ENCODE results near the gene ARHGEF12. TPM values are rescaled to one million over a fixed set of nuclear protein-coding genes. Genes with fewer than 3 reads are reported as not detected.

Gene ARHGEF12
- polyA plus RNA-seq, 1 experiment = 16.9 TPM

- ChIA-PET POLR2A (no interaction called here), CTCF (interaction anchor here (3.8 kb wide), 1 partner anchor 18 kb away, joined by 13 read pairs; the partner anchor contains the start of gene GRIK4)
- TF ChIP-seq CTCF (IDR thresholded peaks at IDR 0.05; ENCODE audit: insufficient read depth, low read depth, low read length) = no peak
- no peak for DNase-seq (ENCODE audit: low read depth)
- peaks cover 9% of the 10 kb centered on the region for H3K27me3 ChIP-seq (ENCODE audit: control insufficient read depth, insufficient read depth, low read length)
- H3K36me3 ChIP-seq (ENCODE audit: control insufficient read depth, insufficient read depth, low read length) = no peaks in the 10 kb centered on the region
- H3K4me3 ChIP-seq (ENCODE audit: low read depth, low read length) = no peak overlapping the region
These were observed 192.5 kb downstream of the ARHGEF12 start for GRCh38 chr11:120528749-120529148.

GRCh38 chr11:120529214-120529613 lies 193.0 kb downstream of the ARHGEF12 start:
- H3K36me3 ChIP-seq (ENCODE audit: control insufficient read depth, insufficient read depth, low read length) = no peaks in the 10 kb centered on the region
- CTCF ChIA-PET = interaction anchor here (3.8 kb wide), 1 partner anchor 18 kb away, joined by 13 read pairs; the partner anchor contains the start of gene GRIK4
- POLR2A ChIA-PET = no interaction called here
- H3K4me3 ChIP-seq (ENCODE audit: low read depth, low read length) = no peak overlapping the region
- H3K27me3 ChIP-seq (ENCODE audit: control insufficient read depth, insufficient read depth, low read length) = peaks cover 9% of the 10 kb centered on the region
- DNase-seq (ENCODE audit: low read depth) = no peak
- TF ChIP-seq CTCF (IDR thresholded peaks at IDR 0.05; ENCODE audit: insufficient read depth, low read depth, low read length) = no peak

GRCh38 chr11:120529911-120530310 lies 193.7 kb downstream of the ARHGEF12 start:
- H3K27me3 ChIP-seq (ENCODE audit: control insufficient read depth, insufficient read depth, low read length) = peaks cover 7% of the 10 kb centered on the region
- TF ChIP-seq CTCF (IDR thresholded peaks at IDR 0.05; ENCODE audit: insufficient read depth, low read depth, low read length) = no peak
- CTCF ChIA-PET = interaction anchor here (3.8 kb wide), 1 partner anchor 19 kb away, joined by 13 read pairs; the partner anchor contains the start of gene GRIK4
- DNase-seq (ENCODE audit: low read depth) = no peak
- POLR2A ChIA-PET = no interaction called here
- no peak overlapping the region for H3K4me3 ChIP-seq (ENCODE audit: low read depth, low read length)
- no peaks in the 10 kb centered on the region for H3K36me3 ChIP-seq (ENCODE audit: control insufficient read depth, insufficient read depth, low read length)

GRCh38 chr11:120532082-120532831 lies 196.0 kb downstream of the ARHGEF12 start:
- no peak overlapping the region for H3K4me3 ChIP-seq (ENCODE audit: low read depth, low read length)
- POLR2A ChIA-PET = no interaction called here
- CTCF ChIA-PET = no interaction called here
- no peak for DNase-seq (ENCODE audit: low read depth)
- no peak for TF ChIP-seq CTCF (IDR thresholded peaks at IDR 0.05; ENCODE audit: insufficient read depth, low read depth, low read length)
- H3K36me3 ChIP-seq (ENCODE audit: control insufficient read depth, insufficient read depth, low read length) = no peaks in the 10 kb centered on the region
- H3K27me3 ChIP-seq (ENCODE audit: control insufficient read depth, insufficient read depth, low read length) = peaks cover 9% of the 10 kb centered on the region

GRCh38 chr11:120532832-120533196 lies 196.6 kb downstream of the ARHGEF12 start:
- POLR2A ChIA-PET = no interaction called here
- DNase-seq (ENCODE audit: low read depth) = no peak
- TF ChIP-seq CTCF (IDR thresholded peaks at IDR 0.05; ENCODE audit: insufficient read depth, low read depth, low read length) = no peak
- Histone ChIP-seq H3K27me3 (ENCODE audit: control insufficient read depth, insufficient read depth, low read length) (peaks cover 9% of the 10 kb centered on the region), H3K36me3 (ENCODE audit: control insufficient read depth, insufficient read depth, low read length) (no peaks in the 10 kb centered on the region), H3K4me3 (ENCODE audit: low read depth, low read length) (no peak overlapping the region)
- CTCF ChIA-PET = interaction anchor here (1.3 kb wide), 1 partner anchor 22 kb away, joined by 6 read pairs; the partner anchor contains the start of gene GRIK4

Data from BJ (cell line).